Endodermal cell (in vitro differentiated cells): ENCODE results near the gene STAMBPL1. TPM values are rescaled to one million over a fixed set of nuclear protein-coding genes. Genes with fewer than 3 reads are reported as not detected.
A peak's percentile ranks its signal among the peaks of the same experiment; 100 is the strongest.

Experiments
- DNase-seq: peaks from one replicate; pipeline ENCODE4 v3.0.0-alpha.2; 2017
- H3K27ac ChIP-seq: 2 replicates; pipeline ENCODE4 v1.5.1; 2013; ENCODE audit warnings: mild to moderate bottlenecking, low read depth, low read length, moderate library complexity
- H3K27me3 ChIP-seq: 2 replicates; pipeline ENCODE4 v1.6.1; 2013; ENCODE audit warnings: mild to moderate bottlenecking, low read length, moderate library complexity; ENCODE audit not compliant: insufficient read depth, control insufficient read depth, poor library complexity, severe bottlenecking
- H3K36me3 ChIP-seq: 2 replicates; pipeline ENCODE4 v1.7.0; 2013; ENCODE audit warnings: mild to moderate bottlenecking, low read length, moderate library complexity; ENCODE audit not compliant: control insufficient read depth, insufficient read depth
- H3K4me1 ChIP-seq: one replicate; pipeline ENCODE4 v1.7.0; 2013; ENCODE audit warnings: low read length; ENCODE audit not compliant: control insufficient read depth, insufficient read depth
- H3K4me3 ChIP-seq: 2 replicates; pipeline ENCODE4 v1.5.1; 2013; ENCODE audit warnings: mild to moderate bottlenecking, low read length, moderate library complexity
- H3K9ac ChIP-seq: 2 replicates; pipeline ENCODE4 v1.6.1; 2013; ENCODE audit warnings: mild to moderate bottlenecking, low read length, moderate library complexity; ENCODE audit not compliant: poor library complexity, severe bottlenecking; ENCODE audit errors: extremely low read depth
- H3K9me3 ChIP-seq: 2 replicates; pipeline ENCODE4 v1.6.1; 2013; ENCODE audit warnings: mild to moderate bottlenecking, low read length, moderate library complexity; ENCODE audit not compliant: control insufficient read depth
- H3K27ac Mint-ChIP-seq: 2 replicates; pipeline ENCODE4 v1.8.0; 2020; ENCODE audit warnings: mixed read lengths
- H3K27me3 Mint-ChIP-seq: 2 replicates; pipeline ENCODE4 v1.8.0; 2021; ENCODE audit warnings: mild to moderate bottlenecking, mixed read lengths; ENCODE audit not compliant: insufficient read depth
- H3K36me3 Mint-ChIP-seq: 2 replicates; pipeline ENCODE4 v1.8.0; 2020; ENCODE audit warnings: low read depth, mixed read lengths
- H3K4me1 Mint-ChIP-seq: 2 replicates; pipeline ENCODE4 v1.8.0; 2020; ENCODE audit warnings: mixed read lengths
- H3K4me3 Mint-ChIP-seq: 2 replicates; pipeline ENCODE4 v1.8.0; 2020; ENCODE audit warnings: mild to moderate bottlenecking, moderate library complexity, mixed read lengths
- H3K9me3 Mint-ChIP-seq: 2 replicates; pipeline ENCODE4 v1.8.0; 2020; ENCODE audit warnings: mild to moderate bottlenecking, mixed read lengths
- CTCF ChIP-seq: fragments of 200-600 bp; sonication (generic); conservative IDR thresholded peaks from 2 replicates; pipeline ENCODE4 v1.5.0; 2021; ENCODE audit warnings: antibody characterized with exemption, mild to moderate bottlenecking
- WGBS, 2 experiments: methylation state at CpG; one replicate each; pipeline versions ENCODE4 v1.1.5 to v1.1.7; 2013; ENCODE audit warnings: missing lambda C conversion rate in 2 of 2, mixed read lengths in 1 of 2; ENCODE audit not compliant: insufficient coverage in 1 of 2, insufficient read length in 1 of 2; 5-methylcytosine and 5-hydroxymethylcytosine counted together
- total RNA-seq, 2 donors: library from RNA; stranded (reverse); fragmentation: NEBNext Ultra II Directional in 1 of 2; extraction: Animal tissue kit (Norgen Biotek cat#: 25700) in 1 of 2; gene quantifications; 2 replicates in 1 of 2; 3 replicates in 1 of 2; pipeline ENCODE4 v1.2.1, GENCODE V29; 2021

STAMBPL1 gene
- total RNA-seq, 2 donors from 2014 or later = 1.2 to 4.1 TPM

- 97 to 100% methylated on average over 2 to 3 of the region's 3 CpGs for WGBS, 2 experiments
- H3K4me1 ChIP-seq = peaks cover 10% of the 10 kb centered on the region
- no peaks in the 10 kb centered on the region for H3K36me3 ChIP-seq
- peaks cover 4% of the 10 kb centered on the region for H3K36me3 Mint-ChIP-seq
- H3K4me3 Mint-ChIP-seq = no peak overlapping the region
- no peak for DNase-seq
- H3K9me3 ChIP-seq = no peaks in the 10 kb centered on the region
- H3K27ac ChIP-seq = no peak overlapping the region
- peak; percentile 26 for TF ChIP-seq CTCF
- H3K9me3 Mint-ChIP-seq = no peaks in the 10 kb centered on the region
- no peak overlapping the region for H3K27ac Mint-ChIP-seq
- peaks cover 54% of the 10 kb centered on the region for H3K4me1 Mint-ChIP-seq
- H3K27me3 Mint-ChIP-seq = no peaks in the 10 kb centered on the region
- no peak overlapping the region for H3K9ac ChIP-seq
- H3K27me3 ChIP-seq = no peaks in the 10 kb centered on the region
- no peak overlapping the region for H3K4me3 ChIP-seq
Measured at GRCh38 chr10:88898727-88899126, 18.7 kb downstream of the STAMBPL1 start.

GRCh38 chr10:88899886-88900285 is 19.8 kb downstream of the STAMBPL1 start:
- Histone ChIP-seq H3K9me3 (no peaks in the 10 kb centered on the region), H3K9ac (no peak overlapping the region), H3K27ac (no peak overlapping the region), H3K36me3 (no peaks in the 10 kb centered on the region), H3K27me3 (no peaks in the 10 kb centered on the region), H3K4me1 (peaks cover 10% of the 10 kb centered on the region), H3K4me3 (no peak overlapping the region)
- no peaks in the 10 kb centered on the region for H3K9me3 Mint-ChIP-seq
- no peak for TF ChIP-seq CTCF
- peak overlapping the region; percentile 45 for H3K27ac Mint-ChIP-seq
- H3K27me3 Mint-ChIP-seq = no peaks in the 10 kb centered on the region
- peaks cover 4% of the 10 kb centered on the region for H3K36me3 Mint-ChIP-seq
- DNase-seq = no peak
- WGBS, 2 experiments = 86 to 100% methylated on average over 2 of the region's 2 CpGs
- no peak overlapping the region for H3K4me3 Mint-ChIP-seq
- peaks cover 49% of the 10 kb centered on the region for H3K4me1 Mint-ChIP-seq

- no peak overlapping the region for H3K9ac ChIP-seq
- WGBS, 2 experiments = 94 to 100% methylated on average over 1 of the region's 1 CpG
- peaks cover 8% of the 10 kb centered on the region for H3K4me1 ChIP-seq
- H3K27ac Mint-ChIP-seq = no peak overlapping the region
- no peak overlapping the region for H3K27ac ChIP-seq
- no peaks in the 10 kb centered on the region for H3K9me3 Mint-ChIP-seq
- H3K27me3 Mint-ChIP-seq = no peaks in the 10 kb centered on the region
- H3K36me3 Mint-ChIP-seq = peaks cover 4% of the 10 kb centered on the region
- no peaks in the 10 kb centered on the region for H3K27me3 ChIP-seq
- TF ChIP-seq CTCF = no peak
- H3K36me3 ChIP-seq = no peaks in the 10 kb centered on the region
- no peak for DNase-seq
- no peak overlapping the region for H3K4me3 Mint-ChIP-seq
- no peaks in the 10 kb centered on the region for H3K9me3 ChIP-seq
- H3K4me3 ChIP-seq = no peak overlapping the region
- H3K4me1 Mint-ChIP-seq = peaks cover 38% of the 10 kb centered on the region
Measured at GRCh38 chr10:88901206-88901983, 21.4 kb downstream of the STAMBPL1 start.
